HEK293 (cell line): ENCODE results near the gene CFAP97D2.
A peak's percentile ranks its signal among the peaks of the same experiment; 100 is the strongest.

Experiments
- EGR2 ChIP-seq: fragments of 450-650 bp; formaldehyde crosslinking; IDR thresholded peaks from 2 replicates; pipeline ENCODE4 v1.5.1; 2016; ENCODE audit warnings: low read depth, missing biosample characterization, missing genetic modification characterization
- GLIS1 ChIP-seq: fragments of 450-650 bp; formaldehyde crosslinking; IDR thresholded peaks from 2 replicates; pipeline ENCODE4 v1.5.1; 2016; ENCODE audit warnings: missing biosample characterization, missing genetic modification characterization
- GLIS2 ChIP-seq: fragments of 450-650 bp; formaldehyde crosslinking; IDR thresholded peaks from 2 replicates; pipeline ENCODE4 v1.5.1; 2016; ENCODE audit warnings: missing biosample characterization, missing genetic modification characterization
- HOXC10 ChIP-seq: sonication (generic); formaldehyde crosslinking; IDR thresholded peaks from 2 replicates; pipeline ENCODE4 v1.8.1; 2023; ENCODE audit warnings: mild to moderate bottlenecking, missing genetic modification reagents
- KLF10 ChIP-seq: fragments of 450-650 bp; IDR thresholded peaks from 2 replicates; pipeline ENCODE4 v1.5.1; 2018; ENCODE audit warnings: missing biosample characterization, mild to moderate bottlenecking, missing genetic modification characterization
- KLF16 ChIP-seq: fragments of 450-650 bp; formaldehyde crosslinking; IDR thresholded peaks from 2 replicates; pipeline ENCODE4 v1.5.1; 2017; ENCODE audit warnings: missing biosample characterization, missing genetic modification characterization
- MZF1 ChIP-seq: fragments of 450-650 bp; formaldehyde crosslinking; IDR thresholded peaks from 2 replicates; pipeline ENCODE4 v1.5.1; 2017; ENCODE audit warnings: missing biosample characterization, missing genetic modification characterization, borderline replicate concordance
- REPIN1 ChIP-seq: fragments of 450-650 bp; formaldehyde crosslinking; IDR thresholded peaks from 2 replicates; pipeline ENCODE4 v1.5.1; 2017; ENCODE audit warnings: missing biosample characterization, missing genetic modification characterization, low read depth
- ZBTB17 ChIP-seq: fragments of 450-650 bp; formaldehyde crosslinking; IDR thresholded peaks from 2 replicates; pipeline ENCODE4 v1.5.1; 2016; ENCODE audit warnings: missing biosample characterization, missing genetic modification characterization
- ZBTB8A ChIP-seq: fragments of 450-650 bp; formaldehyde crosslinking; IDR thresholded peaks from 2 replicates; pipeline ENCODE4 v1.5.1; 2016; ENCODE audit warnings: missing biosample characterization, missing genetic modification characterization
- ZEB2 ChIP-seq: fragments of 450-650 bp; formaldehyde crosslinking; IDR thresholded peaks from 2 replicates; pipeline ENCODE4 v1.5.1; 2016; ENCODE audit warnings: missing biosample characterization, missing genetic modification characterization
- ZFP37 ChIP-seq: fragments of 450-650 bp; formaldehyde crosslinking; IDR thresholded peaks from 2 replicates; pipeline ENCODE4 v1.5.1; 2016; ENCODE audit warnings: missing biosample characterization, missing genetic modification characterization
- ZNF133 ChIP-seq: fragments of 450-650 bp; formaldehyde crosslinking; IDR thresholded peaks from 2 replicates; pipeline ENCODE4 v1.5.1; 2016; ENCODE audit warnings: missing biosample characterization, missing genetic modification characterization
- ZNF184 ChIP-seq: fragments of 450-650 bp; IDR thresholded peaks from 2 replicates; pipeline ENCODE4 v1.5.1; 2018; ENCODE audit warnings: missing biosample characterization, mild to moderate bottlenecking, missing genetic modification characterization
- ZNF274 ChIP-seq, 2 experiments: fragments of 200-500 bp in 1 of 2; fragments of 450-650 bp in 1 of 2; sonication (Bioruptor generic) in 1 of 2; formaldehyde crosslinking in 1 of 2; IDR thresholded peaks; 2 replicates each; pipeline versions ENCODE4 v1.5.1 to v1.6.1; 2014 to 2016; ENCODE audit warnings: borderline replicate concordance in 1 of 2, inconsistent platforms in 1 of 2, low read length in 1 of 2, missing biosample characterization in 1 of 2, missing genetic modification characterization in 1 of 2
- ZNF394 ChIP-seq: fragments of 450-650 bp; formaldehyde crosslinking; IDR thresholded peaks from 2 replicates; pipeline ENCODE4 v1.5.1; 2016; ENCODE audit warnings: missing biosample characterization, missing genetic modification characterization, mild to moderate bottlenecking, moderate library complexity, borderline replicate concordance
- ZNF501 ChIP-seq: fragments of 450-650 bp; formaldehyde crosslinking; IDR thresholded peaks from 2 replicates; pipeline ENCODE4 v1.5.1; 2016; ENCODE audit warnings: missing biosample characterization, missing genetic modification characterization
- ZNF76 ChIP-seq: fragments of 450-650 bp; formaldehyde crosslinking; IDR thresholded peaks from 2 replicates; pipeline ENCODE4; 2016; ENCODE audit warnings: low read depth, missing biosample characterization, missing genetic modification characterization, borderline replicate concordance
- ZNF776 ChIP-seq: fragments of 450-650 bp; formaldehyde crosslinking; IDR thresholded peaks from 2 replicates; pipeline ENCODE4 v1.5.0; 2017; ENCODE audit warnings: missing biosample characterization, missing genetic modification characterization, borderline replicate concordance
- ZSCAN30 ChIP-seq: fragments of 450-650 bp; IDR thresholded peaks from 2 replicates; pipeline ENCODE4 v1.5.1; 2018; ENCODE audit warnings: missing biosample characterization, mild to moderate bottlenecking, missing genetic modification characterization, moderate library complexity
- TF ChIP-seq, protein P1 (sequence below): fragments of 450-650 bp; formaldehyde crosslinking; IDR thresholded peaks from 2 replicates; pipeline ENCODE4 v1.5.1; 2017; ENCODE audit warnings: missing biosample characterization, missing genetic modification characterization
- TF ChIP-seq, protein P2 (sequence below): fragments of 450-650 bp; IDR thresholded peaks from 2 replicates; pipeline ENCODE4 v1.5.1; 2018; ENCODE audit warnings: missing biosample characterization, mild to moderate bottlenecking, missing genetic modification characterization
- TF ChIP-seq, protein P3 (sequence below): fragments of 450-650 bp; formaldehyde crosslinking; IDR thresholded peaks from 2 replicates; pipeline ENCODE4 v1.5.1; 2016; ENCODE audit warnings: missing biosample characterization, missing genetic modification characterization
- TF ChIP-seq, protein P4 (sequence below): fragments of 450-650 bp; formaldehyde crosslinking; IDR thresholded peaks from 2 replicates; pipeline ENCODE4 v1.5.1; 2017; ENCODE audit warnings: missing biosample characterization, missing genetic modification characterization

CFAP97D2 gene

DNA sequence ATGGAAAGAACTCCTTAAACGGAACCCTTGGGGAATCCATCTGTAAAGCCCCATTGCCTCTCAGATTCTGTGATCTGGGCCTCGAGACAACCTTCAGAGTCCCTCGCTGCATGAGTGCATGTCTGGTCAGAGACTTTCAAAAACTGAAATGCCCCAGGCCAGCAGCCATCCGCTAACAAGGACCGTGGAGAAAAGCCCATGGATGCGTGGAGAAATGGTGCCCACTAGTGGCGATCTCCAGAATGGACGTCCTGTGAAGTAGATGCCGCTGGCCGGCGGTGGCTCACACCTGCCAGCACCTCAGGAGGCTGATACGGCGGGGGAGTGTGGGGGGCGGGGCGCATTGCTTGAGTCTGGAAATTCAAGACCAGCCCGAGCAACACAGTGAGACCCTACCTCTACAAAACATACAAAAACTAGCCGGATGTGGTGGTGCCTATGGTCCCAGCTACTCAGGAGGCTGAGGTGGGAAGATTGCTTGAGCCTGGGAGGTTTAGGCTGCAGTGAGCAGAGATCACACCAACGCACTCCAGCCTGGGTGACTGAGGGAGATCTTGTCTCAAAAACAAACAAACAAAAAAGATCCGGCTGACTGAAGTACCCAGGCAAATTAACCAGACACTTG, 47.8 kb downstream of the CFAP97D2 start (continued):
- TF ChIP-seq, protein P1, sequence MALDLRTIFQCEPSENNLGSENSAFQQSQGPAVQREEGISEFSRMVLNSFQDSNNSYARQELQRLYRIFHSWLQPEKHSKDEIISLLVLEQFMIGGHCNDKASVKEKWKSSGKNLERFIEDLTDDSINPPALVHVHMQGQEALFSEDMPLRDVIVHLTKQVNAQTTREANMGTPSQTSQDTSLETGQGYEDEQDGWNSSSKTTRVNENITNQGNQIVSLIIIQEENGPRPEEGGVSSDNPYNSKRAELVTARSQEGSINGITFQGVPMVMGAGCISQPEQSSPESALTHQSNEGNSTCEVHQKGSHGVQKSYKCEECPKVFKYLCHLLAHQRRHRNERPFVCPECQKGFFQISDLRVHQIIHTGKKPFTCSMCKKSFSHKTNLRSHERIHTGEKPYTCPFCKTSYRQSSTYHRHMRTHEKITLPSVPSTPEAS, result no peak
- TF ChIP-seq ZEB2 (tag by site-specific recombination) (0 out of 2 replicates have a peak, but pooled peaks have one; percentile 57), MZF1 (tag by site-specific recombination) (no peak), ZNF133 (tag by site-specific recombination) (no peak), ZNF776 (tag by site-specific recombination) (no peak), ZFP37 (tag by site-specific recombination) (0 out of 2 replicates have a peak, but pooled peaks have one; percentile 38), KLF10 (tag by site-specific recombination) (peak; percentile 67), GLIS2 (tag by site-specific recombination) (peak; percentile 49; the same call in 1 of the 2 replicates), GLIS1 (peak; percentile 56), ZNF501 (tag by site-specific recombination) (peak; percentile 73; the same call in 1 of the 2 replicates), ZBTB17 (tag by site-specific recombination) (peak; percentile 93), ZBTB8A (tag by site-specific recombination) (no peak), ZNF76 (tag by site-specific recombination) (no peak; the same call in 1 of the 2 replicates), ZSCAN30 (tag by site-specific recombination) (peak; percentile 100), ZNF184 (tag by site-specific recombination) (no peak), HOXC10 (no peak), KLF16 (tag by site-specific recombination) (no peak), REPIN1 (no peak), EGR2 (tag by site-specific recombination) (peak; percentile 85), ZNF274 (IDR thresholded peaks at IDR 0.05; ENCODE audit: low read length) (no peak), ZNF274 (tag by site-specific recombination; IDR thresholded peaks at IDR 0.05; ENCODE audit: borderline replicate concordance) (no peak), ZNF394 (tag by site-specific recombination) (peak; percentile 63; the same call in 1 of the 2 replicates)
- TF ChIP-seq, protein P2, sequence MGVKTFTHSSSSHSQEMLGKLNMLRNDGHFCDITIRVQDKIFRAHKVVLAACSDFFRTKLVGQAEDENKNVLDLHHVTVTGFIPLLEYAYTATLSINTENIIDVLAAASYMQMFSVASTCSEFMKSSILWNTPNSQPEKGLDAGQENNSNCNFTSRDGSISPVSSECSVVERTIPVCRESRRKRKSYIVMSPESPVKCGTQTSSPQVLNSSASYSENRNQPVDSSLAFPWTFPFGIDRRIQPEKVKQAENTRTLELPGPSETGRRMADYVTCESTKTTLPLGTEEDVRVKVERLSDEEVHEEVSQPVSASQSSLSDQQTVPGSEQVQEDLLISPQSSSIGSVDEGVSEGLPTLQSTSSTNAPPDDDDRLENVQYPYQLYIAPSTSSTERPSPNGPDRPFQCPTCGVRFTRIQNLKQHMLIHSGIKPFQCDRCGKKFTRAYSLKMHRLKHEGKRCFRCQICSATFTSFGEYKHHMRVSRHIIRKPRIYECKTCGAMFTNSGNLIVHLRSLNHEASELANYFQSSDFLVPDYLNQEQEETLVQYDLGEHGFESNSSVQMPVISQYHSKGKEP, result peak; percentile 14; the same call in 1 of the 2 replicates
- TF ChIP-seq, protein P3, sequence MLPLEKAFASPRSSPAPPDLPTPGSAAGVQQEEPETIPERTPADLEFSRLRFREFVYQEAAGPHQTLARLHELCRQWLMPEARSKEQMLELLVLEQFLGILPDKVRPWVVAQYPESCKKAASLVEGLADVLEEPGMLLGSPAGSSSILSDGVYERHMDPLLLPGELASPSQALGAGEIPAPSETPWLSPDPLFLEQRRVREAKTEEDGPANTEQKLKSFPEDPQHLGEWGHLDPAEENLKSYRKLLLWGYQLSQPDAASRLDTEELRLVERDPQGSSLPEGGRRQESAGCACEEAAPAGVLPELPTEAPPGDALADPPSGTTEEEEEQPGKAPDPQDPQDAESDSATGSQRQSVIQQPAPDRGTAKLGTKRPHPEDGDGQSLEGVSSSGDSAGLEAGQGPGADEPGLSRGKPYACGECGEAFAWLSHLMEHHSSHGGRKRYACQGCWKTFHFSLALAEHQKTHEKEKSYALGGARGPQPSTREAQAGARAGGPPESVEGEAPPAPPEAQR, result no peak
- TF ChIP-seq, protein P4, sequence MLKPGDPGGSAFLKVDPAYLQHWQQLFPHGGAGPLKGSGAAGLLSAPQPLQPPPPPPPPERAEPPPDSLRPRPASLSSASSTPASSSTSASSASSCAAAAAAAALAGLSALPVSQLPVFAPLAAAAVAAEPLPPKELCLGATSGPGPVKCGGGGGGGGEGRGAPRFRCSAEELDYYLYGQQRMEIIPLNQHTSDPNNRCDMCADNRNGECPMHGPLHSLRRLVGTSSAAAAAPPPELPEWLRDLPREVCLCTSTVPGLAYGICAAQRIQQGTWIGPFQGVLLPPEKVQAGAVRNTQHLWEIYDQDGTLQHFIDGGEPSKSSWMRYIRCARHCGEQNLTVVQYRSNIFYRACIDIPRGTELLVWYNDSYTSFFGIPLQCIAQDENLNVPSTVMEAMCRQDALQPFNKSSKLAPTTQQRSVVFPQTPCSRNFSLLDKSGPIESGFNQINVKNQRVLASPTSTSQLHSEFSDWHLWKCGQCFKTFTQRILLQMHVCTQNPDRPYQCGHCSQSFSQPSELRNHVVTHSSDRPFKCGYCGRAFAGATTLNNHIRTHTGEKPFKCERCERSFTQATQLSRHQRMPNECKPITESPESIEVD (tag by site-specific recombination), result no peak
